OCI-LY1 (cell line): ENCODE results near the gene CREG2.

ENCODE experiments used
- H2AFZ ChIP-seq: fragments of 200-600 bp; sonication (generic), shearing (Covaris generic); 2 replicates; pipeline ENCODE4 v1.6.0; 2014; ENCODE audit warnings: antibody characterized with exemption, mild to moderate bottlenecking, low read length
- H3F3A ChIP-seq: fragments of 200-600 bp; sonication (generic), shearing (Covaris generic); 2 replicates; pipeline ENCODE4 v1.6.0; 2014; ENCODE audit warnings: mild to moderate bottlenecking, antibody characterized with exemption, low read length, moderate library complexity; ENCODE audit not compliant: insufficient read depth
- H3K27ac ChIP-seq: fragments of 200-600 bp; sonication (generic); 2 replicates; pipeline ENCODE4 v1.5.1; 2014; ENCODE audit warnings: low read length, mixed run types, mild to moderate bottlenecking, low read depth; ENCODE audit not compliant: poor library complexity, severe bottlenecking
- H3K27me3 ChIP-seq: fragments of 200-600 bp; sonication (generic); 2 replicates; pipeline ENCODE4 v1.6.0; 2014; ENCODE audit warnings: antibody characterized with exemption, mild to moderate bottlenecking, low read length, moderate library complexity; ENCODE audit not compliant: insufficient read depth
- H3K36me3 ChIP-seq: fragments of 200-600 bp; sonication (generic); 2 replicates; pipeline ENCODE4 v1.6.1; 2014; ENCODE audit warnings: mild to moderate bottlenecking, antibody characterized with exemption, low read length, moderate library complexity, mixed read lengths; ENCODE audit not compliant: insufficient read depth
- H3K4me1 ChIP-seq: fragments of 200-600 bp; sonication (generic); 2 replicates; pipeline ENCODE4 v1.5.1; 2014; ENCODE audit warnings: mild to moderate bottlenecking, low read length, moderate library complexity; ENCODE audit not compliant: insufficient read depth, severe bottlenecking
- H3K4me2 ChIP-seq: fragments of 200-600 bp; sonication (generic), shearing (Covaris generic); 2 replicates; pipeline ENCODE4 v1.6.1; 2014; ENCODE audit warnings: low read length
- H3K4me3 ChIP-seq: fragments of 200-600 bp; sonication (generic); 2 replicates; pipeline ENCODE4 v1.5.1; 2014; ENCODE audit warnings: low read length, low read depth, mild to moderate bottlenecking, mixed read lengths; ENCODE audit not compliant: poor library complexity, severe bottlenecking
- H3K79me2 ChIP-seq: fragments of 200-600 bp; shearing (Covaris generic); 2 replicates; pipeline ENCODE4 v1.6.1; 2016; ENCODE audit warnings: mixed run types, low read length, mixed read lengths; ENCODE audit not compliant: insufficient read depth
- H3K9ac ChIP-seq: fragments of 200-600 bp; sonication (generic), shearing (Covaris generic); 2 replicates; pipeline ENCODE4 v1.6.1; 2014; ENCODE audit warnings: mild to moderate bottlenecking, low read length, mixed read lengths
- H3K9me2 ChIP-seq: fragments of 200-600 bp; sonication (generic), shearing (Covaris generic); 2 replicates; pipeline ENCODE4 v1.6.1; 2014; ENCODE audit warnings: low read depth, mild to moderate bottlenecking, low read length, mixed read lengths
- H3K9me3 ChIP-seq: fragments of 200-600 bp; shearing (Covaris generic); 2 replicates; pipeline ENCODE4 v1.6.1; 2014; ENCODE audit warnings: low read length, mixed read lengths
- H4K20me1 ChIP-seq: fragments of 200-600 bp; sonication (generic), shearing (Covaris generic); 2 replicates; pipeline ENCODE4 v1.6.0; 2016; ENCODE audit warnings: mild to moderate bottlenecking, low read length; ENCODE audit not compliant: insufficient read depth
- EZH2 ChIP-seq: fragments of 200-600 bp; sonication (generic), shearing (Covaris generic); IDR thresholded peaks from 2 replicates; pipeline ENCODE4 v1.8.0; 2017; ENCODE audit warnings: borderline replicate concordance, mixed run types, mild to moderate bottlenecking, antibody characterized with exemption, low read length, moderate library complexity, mixed read lengths
- TF ChIP-seq, protein P1 (sequence below): fragments of 200-600 bp; sonication (generic), shearing (Covaris generic); IDR thresholded peaks from 2 replicates; pipeline ENCODE4 v1.5.1; 2017; ENCODE audit warnings: mild to moderate bottlenecking, antibody characterized with exemption, low read length, moderate library complexity, mixed read lengths

The CREG2 gene

DNA sequence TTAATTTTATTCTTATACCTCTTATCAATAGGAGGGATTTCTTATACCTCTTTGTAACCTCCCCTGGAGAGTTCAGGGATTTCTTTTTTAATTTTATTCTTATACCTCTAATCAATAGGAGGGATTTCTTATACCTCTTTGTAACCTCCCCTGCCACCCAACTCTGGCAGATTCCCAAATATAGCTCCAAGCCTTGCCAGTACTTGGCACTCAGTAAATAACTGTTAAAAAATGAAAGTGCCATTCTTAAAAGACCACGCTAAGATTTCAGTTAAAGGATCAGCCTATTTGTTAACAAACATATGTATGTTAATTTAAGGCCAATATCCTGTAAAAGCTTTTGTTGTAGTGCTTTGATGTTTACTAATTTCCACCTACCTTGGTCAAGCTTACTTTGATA is 83.6 kb downstream of the CREG2 start:
- no peaks in the 10 kb centered on the region for H3F3A ChIP-seq
- no peaks in the 10 kb centered on the region for H3K9me3 ChIP-seq
- H3K79me2 ChIP-seq: no peaks in the 10 kb centered on the region
- peaks cover 8% of the 10 kb centered on the region; the same call in 1 of the 2 replicates for H3K36me3 ChIP-seq
- no peak overlapping the region for H3K9ac ChIP-seq
- H3K27ac ChIP-seq: no peak overlapping the region
- no peaks in the 10 kb centered on the region for H3K9me2 ChIP-seq
- no peak overlapping the region for H3K4me2 ChIP-seq
- peaks cover 32% of the 10 kb centered on the region for H3K4me1 ChIP-seq
- no peak overlapping the region for H3K4me3 ChIP-seq
- H3K27me3 ChIP-seq: no peaks in the 10 kb centered on the region
- no peak overlapping the region for H2AFZ ChIP-seq
- TF ChIP-seq, protein P1, sequence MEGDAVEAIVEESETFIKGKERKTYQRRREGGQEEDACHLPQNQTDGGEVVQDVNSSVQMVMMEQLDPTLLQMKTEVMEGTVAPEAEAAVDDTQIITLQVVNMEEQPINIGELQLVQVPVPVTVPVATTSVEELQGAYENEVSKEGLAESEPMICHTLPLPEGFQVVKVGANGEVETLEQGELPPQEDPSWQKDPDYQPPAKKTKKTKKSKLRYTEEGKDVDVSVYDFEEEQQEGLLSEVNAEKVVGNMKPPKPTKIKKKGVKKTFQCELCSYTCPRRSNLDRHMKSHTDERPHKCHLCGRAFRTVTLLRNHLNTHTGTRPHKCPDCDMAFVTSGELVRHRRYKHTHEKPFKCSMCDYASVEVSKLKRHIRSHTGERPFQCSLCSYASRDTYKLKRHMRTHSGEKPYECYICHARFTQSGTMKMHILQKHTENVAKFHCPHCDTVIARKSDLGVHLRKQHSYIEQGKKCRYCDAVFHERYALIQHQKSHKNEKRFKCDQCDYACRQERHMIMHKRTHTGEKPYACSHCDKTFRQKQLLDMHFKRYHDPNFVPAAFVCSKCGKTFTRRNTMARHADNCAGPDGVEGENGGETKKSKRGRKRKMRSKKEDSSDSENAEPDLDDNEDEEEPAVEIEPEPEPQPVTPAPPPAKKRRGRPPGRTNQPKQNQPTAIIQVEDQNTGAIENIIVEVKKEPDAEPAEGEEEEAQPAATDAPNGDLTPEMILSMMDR: no peak
- no peak for TF ChIP-seq EZH2
- H4K20me1 ChIP-seq: no peaks in the 10 kb centered on the region

DNA sequence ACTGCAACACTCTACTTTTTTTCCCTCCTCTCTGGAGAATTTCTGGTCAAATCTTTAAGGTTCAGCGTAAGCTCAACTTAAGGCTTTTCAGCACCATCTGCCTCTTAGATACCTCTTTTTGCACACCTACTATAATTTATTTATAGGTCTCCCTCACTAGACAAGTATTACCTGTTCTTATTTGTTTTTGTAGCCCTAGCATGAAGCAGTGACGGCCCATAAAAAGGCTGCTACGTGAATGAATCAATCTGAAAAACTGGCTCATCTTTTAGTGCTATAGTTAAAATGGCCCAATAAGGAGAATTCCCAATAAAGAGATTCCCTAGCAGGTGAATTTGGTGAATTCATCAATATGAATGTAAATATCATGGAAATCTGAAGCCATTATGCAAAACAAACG is 85.3 kb downstream of the CREG2 start:
- H4K20me1 ChIP-seq: no peaks in the 10 kb centered on the region
- H3F3A ChIP-seq: no peaks in the 10 kb centered on the region
- H3K4me3 ChIP-seq: no peak overlapping the region
- TF ChIP-seq EZH2: no peak
- TF ChIP-seq, protein P1: no peak
- H3K9me3 ChIP-seq: no peaks in the 10 kb centered on the region
- H3K36me3 ChIP-seq: peaks cover 8% of the 10 kb centered on the region; the same call in 1 of the 2 replicates
- H3K9me2 ChIP-seq: no peaks in the 10 kb centered on the region
- H3K9ac ChIP-seq: no peak overlapping the region
- H3K27me3 ChIP-seq: no peaks in the 10 kb centered on the region
- H2AFZ ChIP-seq: no peak overlapping the region
- peaks cover 19% of the 10 kb centered on the region for H3K4me1 ChIP-seq
- no peak overlapping the region for H3K27ac ChIP-seq
- H3K79me2 ChIP-seq: no peaks in the 10 kb centered on the region
- no peak overlapping the region for H3K4me2 ChIP-seq

DNA sequence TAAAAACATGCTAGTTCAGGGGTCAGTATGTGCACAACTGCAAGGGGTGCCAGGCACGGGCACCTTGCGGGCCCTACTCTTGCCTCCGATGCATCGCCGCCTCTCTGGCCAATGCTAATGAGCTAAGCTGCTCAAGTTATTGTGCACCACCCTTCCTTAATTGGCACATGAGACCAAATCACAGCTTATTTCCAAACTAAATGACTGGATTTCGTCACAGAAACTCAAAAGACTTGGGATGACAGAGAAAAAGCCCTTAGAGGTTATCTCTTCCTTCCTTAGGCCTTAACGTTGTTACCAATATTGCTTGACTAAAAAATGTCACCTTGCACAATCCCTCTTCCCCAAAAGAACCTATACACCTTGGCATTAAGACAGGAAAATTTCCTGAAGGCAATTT is 86.5 kb downstream of the CREG2 start:
- TF ChIP-seq EZH2: no peak
- TF ChIP-seq, protein P1: no peak
- peaks cover 7% of the 10 kb centered on the region for H3K4me1 ChIP-seq
- no peaks in the 10 kb centered on the region for H3K79me2 ChIP-seq
- H4K20me1 ChIP-seq: no peaks in the 10 kb centered on the region
- H3K9ac ChIP-seq: no peak overlapping the region
- H3K27me3 ChIP-seq: no peaks in the 10 kb centered on the region
- H3K4me3 ChIP-seq: no peak overlapping the region
- H2AFZ ChIP-seq: no peak overlapping the region
- no peak overlapping the region for H3K4me2 ChIP-seq
- peaks cover 8% of the 10 kb centered on the region; the same call in 1 of the 2 replicates for H3K36me3 ChIP-seq
- no peaks in the 10 kb centered on the region for H3F3A ChIP-seq
- no peaks in the 10 kb centered on the region for H3K9me3 ChIP-seq
- H3K9me2 ChIP-seq: no peaks in the 10 kb centered on the region
- H3K27ac ChIP-seq: no peak overlapping the region
